Measurements from ENCODE around the gene DMRTC2. TPM values are rescaled to one million over a fixed set of nuclear protein-coding genes. Genes with fewer than 3 reads are reported as not detected.

The DMRTC2 gene
- total RNA-seq, 1 donor from 2014 or later: not detected

GRCh38 chr19:41882568-41883462 lies 38.0 kb downstream of the DMRTC2 start, which contains the start of gene ARHGEF1:
TSS of gene ARHGEF1 (plus strand) at chr19:41883184. CDS start at chr19:41888083, 4,899 bp downstream.
- no peaks in the 10 kb centered on the region for H3K9me3 Mint-ChIP-seq (ENCODE audit: unreplicated experiment)
- no peaks in the 10 kb centered on the region for H3K36me3 Mint-ChIP-seq (ENCODE audit: unreplicated experiment)
- H3K4me1 Mint-ChIP-seq (ENCODE audit: unreplicated experiment): peaks cover 29% of the 10 kb centered on the region
- no peaks in the 10 kb centered on the region for H3K27me3 Mint-ChIP-seq (ENCODE audit: unreplicated experiment)
- peak within 1 kb of the TSS; percentile 95 for H3K27ac Mint-ChIP-seq (ENCODE audit: unreplicated experiment)
- TF ChIP-seq CTCF (IDR thresholded peaks at IDR 0.05): no peak
- peak within 1 kb of the TSS; percentile 92 for H3K4me3 Mint-ChIP-seq (ENCODE audit: unreplicated experiment)
- no peak for DNase-seq (ENCODE audit: extremely low spot score, unreplicated experiment)

GRCh38 chr19:41883463-41883820 lies 38.6 kb downstream of the DMRTC2 start:
- TF ChIP-seq CTCF (IDR thresholded peaks at IDR 0.05): no peak
- Mint-ChIP-seq H3K36me3 (ENCODE audit: unreplicated experiment) (no peaks in the 10 kb centered on the region), H3K27me3 (ENCODE audit: unreplicated experiment) (no peaks in the 10 kb centered on the region), H3K4me3 (ENCODE audit: unreplicated experiment) (peak overlapping the region; percentile 92), H3K27ac (ENCODE audit: unreplicated experiment) (peak overlapping the region; percentile 95), H3K4me1 (ENCODE audit: unreplicated experiment) (peaks cover 29% of the 10 kb centered on the region), H3K9me3 (ENCODE audit: unreplicated experiment) (no peaks in the 10 kb centered on the region)
- DNase-seq (ENCODE audit: extremely low spot score, unreplicated experiment): no peak

- peak overlapping the region; percentile 92 for H3K4me3 Mint-ChIP-seq (ENCODE audit: unreplicated experiment)
Measured at GRCh38 chr19:41883821-41884733, 39.2 kb downstream of the DMRTC2 start.

GRCh38 chr19:41886761-41887710 lies 42.2 kb downstream of the DMRTC2 start:
- H3K27ac Mint-ChIP-seq (ENCODE audit: unreplicated experiment): peak overlapping the region; percentile 27
- peaks cover 3% of the 10 kb centered on the region for H3K36me3 Mint-ChIP-seq (ENCODE audit: unreplicated experiment)
- no peak overlapping the region for H3K4me3 Mint-ChIP-seq (ENCODE audit: unreplicated experiment)
- no peaks in the 10 kb centered on the region for H3K27me3 Mint-ChIP-seq (ENCODE audit: unreplicated experiment)
- no peak for TF ChIP-seq CTCF (IDR thresholded peaks at IDR 0.05)
- no peak for DNase-seq (ENCODE audit: extremely low spot score, unreplicated experiment)
- H3K4me1 Mint-ChIP-seq (ENCODE audit: unreplicated experiment): peaks cover 29% of the 10 kb centered on the region
- no peaks in the 10 kb centered on the region for H3K9me3 Mint-ChIP-seq (ENCODE audit: unreplicated experiment)

More at GRCh38 chr19:41883821-41884733, 39.2 kb downstream of the DMRTC2 start:
- Mint-ChIP-seq H3K36me3 (ENCODE audit: unreplicated experiment) (no peaks in the 10 kb centered on the region), H3K4me1 (ENCODE audit: unreplicated experiment) (peaks cover 29% of the 10 kb centered on the region), H3K27me3 (ENCODE audit: unreplicated experiment) (no peaks in the 10 kb centered on the region), H3K27ac (ENCODE audit: unreplicated experiment) (peak overlapping the region; percentile 95), H3K9me3 (ENCODE audit: unreplicated experiment) (no peaks in the 10 kb centered on the region)
- peak; percentile 97 for DNase-seq (ENCODE audit: extremely low spot score, unreplicated experiment)
- TF ChIP-seq CTCF (IDR thresholded peaks at IDR 0.05): peak; percentile 40
